ENCODE results near the gene PHTF2. TPM values are rescaled to one million over a fixed set of nuclear protein-coding genes. Genes with fewer than 3 reads are reported as not detected.

PHTF2 gene
- total RNA-seq, 2 donors from 2014 or later, result 15.4 to 20.6 TPM

- no peaks in the 10 kb centered on the region for H3K27me3 Mint-ChIP-seq (ENCODE audit: insufficient read depth)
- H3K4me1 ChIP-seq (ENCODE audit: control insufficient read depth, insufficient read depth, low read length), result no peaks in the 10 kb centered on the region
- H3K36me3 Mint-ChIP-seq (ENCODE audit: low read depth), result no peaks in the 10 kb centered on the region
- no peak for TF ChIP-seq CTCF (conservative IDR thresholded peaks at IDR 0.05)
- peaks cover 4% of the 10 kb centered on the region for H3K9me3 Mint-ChIP-seq
- H3K27ac ChIP-seq (ENCODE audit: low read depth, low read length), result no peak overlapping the region
- H3K9ac ChIP-seq (ENCODE audit: extremely low read depth, low read length, poor library complexity, severe bottlenecking), result no peak overlapping the region
- H3K9me3 ChIP-seq (ENCODE audit: control insufficient read depth, low read length), result no peaks in the 10 kb centered on the region
- H3K4me3 Mint-ChIP-seq, result no peak overlapping the region
- H3K36me3 ChIP-seq (ENCODE audit: control insufficient read depth, insufficient read depth, low read length), result no peaks in the 10 kb centered on the region
- no peaks in the 10 kb centered on the region for H3K27me3 ChIP-seq (ENCODE audit: control insufficient read depth, insufficient read depth, low read length, poor library complexity, severe bottlenecking)
- H3K4me1 Mint-ChIP-seq, result no peaks in the 10 kb centered on the region
- no peak for DNase-seq
- no peak overlapping the region for H3K27ac Mint-ChIP-seq
- no peak overlapping the region for H3K4me3 ChIP-seq (ENCODE audit: low read length)
- WGBS, 2 experiments (ENCODE audit: insufficient coverage in 1 of 2, insufficient read length in 1 of 2), result 80 to 89% methylated on average over 1 to 4 of the region's 4 CpGs
Measured at GRCh38 chr7:78002715-78003114, 204.1 kb downstream of the PHTF2 start.

- H3K4me1 Mint-ChIP-seq, result no peaks in the 10 kb centered on the region
Measured at GRCh38 chr7:78006063-78006755, 207.6 kb downstream of the PHTF2 start.

More at GRCh38 chr7:78006063-78006755, 207.6 kb downstream of the PHTF2 start:
- Histone ChIP-seq H3K36me3 (ENCODE audit: control insufficient read depth, insufficient read depth, low read length) (no peaks in the 10 kb centered on the region), H3K27me3 (ENCODE audit: control insufficient read depth, insufficient read depth, low read length, poor library complexity, severe bottlenecking) (no peaks in the 10 kb centered on the region), H3K27ac (ENCODE audit: low read depth, low read length) (no peak overlapping the region), H3K9me3 (ENCODE audit: control insufficient read depth, low read length) (no peaks in the 10 kb centered on the region), H3K9ac (ENCODE audit: extremely low read depth, low read length, poor library complexity, severe bottlenecking) (no peak overlapping the region), H3K4me3 (ENCODE audit: low read length) (no peak overlapping the region), H3K4me1 (ENCODE audit: control insufficient read depth, insufficient read depth, low read length) (no peaks in the 10 kb centered on the region)
- Mint-ChIP-seq H3K4me3 (no peak overlapping the region), H3K27ac (no peak overlapping the region), H3K36me3 (ENCODE audit: low read depth) (no peaks in the 10 kb centered on the region), H3K9me3 (no peaks in the 10 kb centered on the region), H3K27me3 (ENCODE audit: insufficient read depth) (no peaks in the 10 kb centered on the region)
- WGBS, 2 experiments (ENCODE audit: insufficient coverage in 1 of 2, insufficient read length in 1 of 2), result 90 to 91% methylated on average over 6 to 10 of the region's 10 CpGs
- peak; percentile 67 for TF ChIP-seq CTCF (conservative IDR thresholded peaks at IDR 0.05)
- peak; percentile 69 for DNase-seq

Other genes with a start within 250 kb of the PHTF2 start
- 10 to 100 TPM; 17.6 to 19.9 TPM for gene RSBN1L, start 102.3 kb upstream of the PHTF2 start, total RNA-seq
- 10 to 100 TPM; 20.0 to 32.2 TPM for gene TMEM60, start 339 bp upstream of the PHTF2 start, total RNA-seq